IPS-NIHi7 (cell line): ENCODE data around the gene MGAT5.

Source experiments
- DNase-seq: peaks from one replicate; pipeline ENCODE4 v3.0.0; 2012; ENCODE audit warnings: mixed read lengths; ENCODE audit errors: extremely low spot score

MGAT5 gene

DNA sequence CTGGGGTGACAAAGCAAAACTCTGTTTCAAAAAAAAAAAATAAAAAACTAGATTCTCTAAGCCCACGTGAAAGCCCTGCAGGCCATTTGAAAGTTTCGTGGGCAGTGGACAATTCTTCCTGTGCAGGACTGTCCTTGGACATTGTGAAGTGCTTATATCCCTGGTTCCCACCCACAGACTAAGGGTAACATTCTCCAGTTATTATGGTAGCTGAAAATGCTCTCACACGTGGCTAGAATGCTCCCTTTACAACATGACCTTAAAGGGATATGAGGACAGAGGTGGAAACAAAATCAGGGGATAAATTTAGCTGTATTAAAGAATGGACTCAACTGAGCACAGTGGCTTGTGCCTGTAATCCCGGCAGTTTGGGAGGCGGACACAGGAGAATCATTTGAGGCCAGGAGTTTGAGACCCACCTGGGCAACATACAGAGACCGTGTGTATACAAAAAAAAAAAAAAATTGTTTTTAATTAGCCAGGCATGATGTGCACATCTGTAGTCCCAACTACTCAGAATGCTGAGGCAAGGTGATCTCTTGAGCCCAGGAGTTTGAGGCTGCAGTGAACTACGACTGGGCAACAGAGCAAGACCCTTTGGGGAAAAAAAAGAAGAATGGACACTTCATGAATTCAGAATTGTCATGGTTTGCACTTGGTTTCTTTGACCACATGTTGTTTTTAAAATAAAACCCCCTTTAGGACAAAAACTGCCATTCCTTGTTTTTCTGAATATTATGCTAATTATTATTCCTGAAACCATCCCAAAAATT, 167.9 kb downstream of the MGAT5 start:
- no peak for DNase-seq

GRCh38 chr2:134425724-134426496, 172.0 kb downstream of the MGAT5 start:
- DNase-seq = no peak

GRCh38 chr2:134426721-134427120, 172.8 kb downstream of the MGAT5 start:
- no peak for DNase-seq

DNA sequence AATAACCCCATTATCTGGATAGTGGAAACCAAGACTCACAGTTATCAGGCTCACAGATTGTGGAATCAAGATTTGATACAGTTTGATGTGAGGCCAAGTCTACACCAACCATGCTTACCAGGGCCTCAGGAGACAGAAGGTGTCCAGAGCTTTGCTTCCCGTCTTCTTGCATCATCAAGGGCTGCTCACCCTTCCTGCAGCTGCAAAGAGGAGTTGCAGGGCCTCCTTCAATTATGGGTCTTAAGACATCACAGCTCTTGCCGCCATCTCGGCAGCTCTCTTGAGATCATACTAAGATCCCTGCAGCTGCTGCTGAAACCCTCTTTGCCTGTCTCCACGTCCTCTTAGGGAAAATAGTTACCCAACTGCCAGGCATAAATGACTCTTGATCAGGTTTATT, 176.0 kb downstream of the MGAT5 start:
- no peak for DNase-seq

GRCh38 chr2:134431838-134432434, 178.1 kb downstream of the MGAT5 start:
- DNase-seq = peak; percentile 46

GRCh38 chr2:134432435-134432883, 178.6 kb downstream of the MGAT5 start:
- no peak for DNase-seq

DNA sequence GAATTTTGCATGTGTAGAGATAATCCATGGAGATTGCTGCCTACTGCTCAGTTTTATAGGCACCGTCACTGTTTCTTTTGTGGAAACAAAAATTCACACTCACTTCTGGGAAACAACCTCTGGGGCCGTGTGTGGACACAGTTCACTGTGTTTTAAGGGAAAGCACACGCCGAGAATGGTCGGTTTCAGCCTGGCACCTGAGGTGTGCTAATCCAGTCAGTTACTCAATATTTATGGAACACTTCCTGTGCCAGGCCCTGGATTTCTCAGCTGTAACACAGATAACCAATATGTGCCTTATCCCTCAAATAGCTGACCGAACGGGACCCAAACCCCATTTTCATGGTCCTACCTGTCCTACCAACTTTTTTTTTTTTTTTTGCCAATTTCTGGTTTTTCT, 179.6 kb downstream of the MGAT5 start:
- no peak for DNase-seq

- no peak for DNase-seq
Measured at GRCh38 chr2:134433979-134434378, 180.1 kb downstream of the MGAT5 start.

GRCh38 chr2:134435505-134435904, 181.6 kb downstream of the MGAT5 start:
- no peak for DNase-seq

DNA sequence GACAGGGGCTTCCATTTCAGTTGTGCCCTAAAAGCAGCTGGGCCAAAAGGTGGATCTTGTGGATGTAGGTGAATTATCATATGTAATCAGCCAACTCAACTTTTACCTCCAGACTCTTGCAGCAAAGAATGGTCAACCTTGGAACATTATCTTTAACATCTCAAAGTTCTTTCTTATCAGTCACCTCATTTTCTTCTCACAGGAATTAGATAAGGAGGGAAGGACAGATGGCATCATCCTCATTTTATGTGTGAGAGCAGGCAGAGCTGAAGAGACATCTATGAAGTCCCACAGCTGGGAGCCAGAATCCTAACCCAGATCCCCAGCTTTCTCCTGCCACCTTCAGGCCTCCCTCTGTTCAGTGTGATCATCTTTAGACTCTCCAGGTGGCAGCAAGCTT, 182.1 kb downstream of the MGAT5 start:
- DNase-seq = no peak

- no peak for DNase-seq
Measured at GRCh38 chr2:134436706-134437105, 182.8 kb downstream of the MGAT5 start.

DNA sequence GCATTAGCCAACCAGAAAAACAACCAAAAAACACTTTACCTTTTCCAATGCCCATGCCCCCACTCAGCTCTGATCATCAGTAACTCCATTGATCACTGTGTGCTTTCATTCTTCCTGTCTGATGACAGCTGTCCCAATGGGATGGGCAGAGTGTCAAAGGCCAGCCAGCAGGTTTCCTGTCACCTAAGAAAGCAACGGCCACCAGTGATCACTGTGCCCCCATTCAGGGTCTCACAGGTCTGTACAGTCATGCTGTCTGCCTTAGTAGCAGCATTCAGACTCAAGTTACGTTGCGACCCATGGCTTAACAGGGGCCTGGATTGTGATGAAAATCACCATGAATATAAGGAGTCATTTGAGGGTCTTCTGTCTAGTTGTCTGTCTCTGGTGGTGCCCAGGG, 184.5 kb downstream of the MGAT5 start:
- DNase-seq = no peak

- DNase-seq = no peak
Measured at GRCh38 chr2:134440336-134440909, 186.6 kb downstream of the MGAT5 start.

DNA sequence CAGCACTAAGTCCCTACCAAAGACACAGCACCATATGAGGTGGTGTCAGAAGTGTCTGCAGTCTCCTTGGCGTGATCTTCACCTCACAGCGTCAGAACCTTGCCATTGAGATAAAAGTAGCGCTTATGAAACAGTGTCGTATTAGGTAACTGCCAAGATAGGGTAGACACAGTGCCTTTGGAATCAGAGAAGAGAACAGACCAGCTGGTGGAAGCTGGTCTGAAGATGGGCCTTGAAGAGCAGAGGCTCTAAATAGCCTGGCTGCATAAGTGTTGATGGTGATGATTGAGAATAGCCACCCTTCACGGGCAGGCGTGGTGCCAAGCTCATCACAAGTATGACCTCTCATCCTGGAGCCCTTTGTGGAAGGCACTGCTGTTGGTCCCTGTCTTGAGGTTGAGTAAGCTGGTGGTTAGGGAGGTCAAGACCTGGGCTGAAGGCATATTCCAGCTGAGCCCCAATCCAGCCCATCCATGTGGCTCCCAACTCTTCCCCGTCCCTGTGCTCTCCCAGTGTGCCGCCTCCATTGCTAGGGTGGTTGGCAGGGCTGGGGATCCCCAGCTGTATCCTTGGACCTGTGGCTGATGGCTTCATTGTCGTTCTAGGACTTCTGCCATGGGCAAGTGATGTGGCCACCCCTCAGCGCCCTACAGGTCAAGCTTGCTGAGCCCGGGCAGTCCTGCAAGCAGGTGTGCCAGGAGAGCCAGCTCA, 187.4 kb downstream of the MGAT5 start:
- no peak for DNase-seq

DNA sequence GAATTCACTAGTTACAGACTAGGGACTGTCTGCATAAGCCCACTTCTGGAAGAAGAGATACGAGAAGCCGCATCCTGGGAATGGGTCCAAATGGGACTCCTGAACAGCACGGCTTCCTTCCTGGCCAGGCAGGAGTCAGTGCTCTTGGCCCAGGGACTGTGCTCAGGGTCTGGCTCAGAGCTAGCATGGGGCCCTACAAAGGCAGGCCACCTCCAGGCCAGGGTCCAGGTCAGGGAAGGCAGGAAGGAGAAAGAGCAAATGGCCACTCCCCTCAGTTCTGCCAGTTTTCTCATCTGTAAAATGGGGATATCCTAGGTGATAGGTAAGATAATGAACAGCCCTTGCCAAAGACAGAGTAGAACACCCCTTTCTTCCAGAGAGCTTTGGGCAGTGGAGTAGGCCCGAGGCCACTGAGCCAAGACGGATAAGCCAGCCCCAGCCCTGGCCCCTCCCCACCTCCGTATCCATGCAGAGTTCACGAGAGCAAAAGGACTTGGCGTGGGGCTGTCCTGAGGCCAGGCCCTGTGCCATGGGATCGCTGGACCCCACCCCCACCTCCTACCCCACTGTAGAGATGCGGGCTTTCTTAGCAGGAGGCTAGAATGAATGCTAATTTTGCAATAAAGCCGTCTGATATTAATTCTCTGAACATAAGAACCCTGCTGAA, 190.1 kb downstream of the MGAT5 start:
- no peak for DNase-seq

DNA sequence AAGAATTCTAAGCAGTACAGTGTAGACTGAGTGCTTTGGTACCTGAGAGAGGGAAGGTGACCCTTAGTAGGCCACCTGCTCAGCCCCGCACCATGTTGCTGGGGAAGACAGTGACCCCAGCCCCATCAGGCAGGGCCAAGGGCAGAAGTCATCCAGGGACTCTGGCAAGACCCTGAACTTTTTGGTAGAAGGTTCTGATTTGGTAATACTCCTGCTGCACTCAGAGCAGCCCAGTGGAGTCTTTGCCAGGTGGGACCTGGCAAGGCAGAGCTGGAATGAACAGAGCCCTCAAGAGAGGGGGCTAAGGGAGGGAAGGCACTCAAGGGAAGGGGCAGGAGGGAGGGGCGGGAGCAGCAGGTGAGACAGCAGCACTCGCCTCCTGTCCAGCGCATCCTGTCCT, 191.2 kb downstream of the MGAT5 start:
- no peak for DNase-seq

GRCh38 chr2:134445985-134446382, 192.1 kb downstream of the MGAT5 start:
- no peak for DNase-seq

- DNase-seq = no peak
Measured at GRCh38 chr2:134446383-134447017, 192.6 kb downstream of the MGAT5 start.

DNA sequence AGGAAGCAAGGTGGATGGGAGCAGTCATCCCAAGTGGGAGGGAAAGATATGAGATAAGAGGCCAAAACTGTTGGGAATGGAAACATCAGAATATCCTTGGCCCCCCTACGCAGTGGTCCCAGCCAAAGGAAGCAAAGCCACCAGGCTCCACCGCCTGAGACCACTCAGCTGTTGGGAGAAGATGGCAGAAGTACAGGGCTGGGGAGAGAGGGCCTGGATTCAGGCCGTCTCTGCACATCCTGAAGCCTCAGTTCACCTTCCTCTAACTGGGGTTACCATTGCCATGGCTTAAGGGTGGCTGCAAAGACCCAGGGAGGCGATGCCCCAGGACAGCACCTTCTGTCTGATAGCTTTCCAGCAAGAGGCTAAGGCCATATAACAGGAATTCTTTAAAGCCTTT, 193.8 kb downstream of the MGAT5 start:
- no peak for DNase-seq

- DNase-seq = no peak
Measured at GRCh38 chr2:134448650-134449049, 194.8 kb downstream of the MGAT5 start.

DNA sequence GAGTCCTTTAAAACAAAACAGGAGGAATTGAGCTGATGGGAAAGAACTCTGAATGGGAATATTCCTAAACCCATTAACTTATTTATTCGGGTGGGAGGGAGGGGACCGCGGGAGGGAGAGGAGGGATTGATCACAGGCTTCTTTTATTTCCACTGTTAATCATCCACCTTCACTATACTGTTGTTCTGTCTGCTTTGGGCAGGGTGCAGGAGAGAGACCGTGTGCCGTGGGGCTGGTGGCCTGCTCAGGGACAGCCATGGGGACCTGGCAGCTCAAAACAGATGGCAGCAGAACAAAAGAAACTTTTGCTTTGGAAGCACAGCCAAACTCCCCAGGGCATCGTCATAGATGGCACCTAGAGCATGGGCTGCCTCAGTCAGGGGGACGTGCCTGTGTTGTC, 195.3 kb downstream of the MGAT5 start:
- no peak for DNase-seq
